Ishikawa (cell line): Measurements from ENCODE around the gene KCNJ15.

Experiments
- CEBPB ChIP-seq: IDR thresholded peaks from 2 replicates; pipeline ENCODE4 v1.6.1; 2012
- CREB1 ChIP-seq: IDR thresholded peaks from 2 replicates; pipeline ENCODE4 v1.6.1; 2012; ENCODE audit warnings: low read depth
- EGR1 ChIP-seq: IDR thresholded peaks from 2 replicates; pipeline ENCODE4 v1.6.1; 2012
- EP300 ChIP-seq: IDR thresholded peaks from 2 replicates; pipeline ENCODE4 v1.6.1; 2012; ENCODE audit warnings: borderline replicate concordance
- FOXM1 ChIP-seq: IDR thresholded peaks from 2 replicates; pipeline ENCODE4 v1.6.1; 2012; ENCODE audit warnings: low read depth, borderline replicate concordance
- NFIC ChIP-seq: IDR thresholded peaks from 2 replicates; pipeline ENCODE4 v1.6.1; 2012
- RAD21 ChIP-seq: IDR thresholded peaks from 2 replicates; pipeline ENCODE4 v1.6.1; 2012; ENCODE audit warnings: low read depth
- TAF1 ChIP-seq: IDR thresholded peaks from 2 replicates; pipeline ENCODE4 v1.6.1; 2012; ENCODE audit warnings: low read depth, mild to moderate bottlenecking
- TCF12 ChIP-seq: IDR thresholded peaks from 2 replicates; pipeline ENCODE4 v1.6.1; 2012; ENCODE audit warnings: low read depth
- TEAD4 ChIP-seq: IDR thresholded peaks from 2 replicates; pipeline ENCODE4 v1.6.1; 2012
- YY1 ChIP-seq: IDR thresholded peaks from 2 replicates; pipeline ENCODE4 v1.6.1; 2012; ENCODE audit warnings: low read depth
- ZBTB7A ChIP-seq: IDR thresholded peaks from 2 replicates; pipeline ENCODE4 v1.6.1; 2012; ENCODE audit warnings: low read depth
- TF ChIP-seq, protein P1 (sequence below): IDR thresholded peaks from 2 replicates; pipeline ENCODE4 v1.6.1; 2012
- TF ChIP-seq, protein P2 (sequence below): IDR thresholded peaks from 2 replicates; pipeline ENCODE4 v1.6.1; 2012; ENCODE audit warnings: low read depth, mild to moderate bottlenecking
- TF ChIP-seq, protein P3 (sequence below): IDR thresholded peaks from 2 replicates; pipeline ENCODE4 v1.6.1; 2012

Gene KCNJ15

DNA sequence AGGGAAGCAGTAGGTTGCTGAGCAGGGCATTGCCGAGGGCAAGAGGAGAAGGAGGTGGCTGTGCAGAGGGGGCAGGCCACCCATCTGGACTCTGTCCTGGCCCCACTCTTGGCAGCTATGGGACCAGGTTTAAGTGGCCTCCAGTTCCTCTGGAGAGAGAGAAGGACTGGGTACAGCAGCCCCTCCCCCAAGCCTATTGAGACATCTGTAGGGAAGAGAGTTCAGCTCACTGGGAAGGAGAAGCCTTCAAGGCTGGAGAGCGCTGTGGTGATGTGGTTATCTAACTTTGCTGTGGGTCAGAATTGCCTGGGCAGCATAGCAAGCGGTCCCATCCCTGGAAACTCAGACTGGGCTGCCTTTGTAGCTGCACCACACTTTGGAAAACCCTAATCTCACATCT, 93.9 kb downstream of the KCNJ15 start:
- TF ChIP-seq RAD21, result no peak
- TF ChIP-seq EP300, result no peak
- no peak for TF ChIP-seq CEBPB
- TF ChIP-seq, protein P1, sequence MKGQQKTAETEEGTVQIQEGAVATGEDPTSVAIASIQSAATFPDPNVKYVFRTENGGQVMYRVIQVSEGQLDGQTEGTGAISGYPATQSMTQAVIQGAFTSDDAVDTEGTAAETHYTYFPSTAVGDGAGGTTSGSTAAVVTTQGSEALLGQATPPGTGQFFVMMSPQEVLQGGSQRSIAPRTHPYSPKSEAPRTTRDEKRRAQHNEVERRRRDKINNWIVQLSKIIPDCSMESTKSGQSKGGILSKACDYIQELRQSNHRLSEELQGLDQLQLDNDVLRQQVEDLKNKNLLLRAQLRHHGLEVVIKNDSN, result no peak
- no peak for TF ChIP-seq FOXM1
- TF ChIP-seq ZBTB7A, result no peak
- TF ChIP-seq EGR1, result no peak
- TF ChIP-seq, protein P2, sequence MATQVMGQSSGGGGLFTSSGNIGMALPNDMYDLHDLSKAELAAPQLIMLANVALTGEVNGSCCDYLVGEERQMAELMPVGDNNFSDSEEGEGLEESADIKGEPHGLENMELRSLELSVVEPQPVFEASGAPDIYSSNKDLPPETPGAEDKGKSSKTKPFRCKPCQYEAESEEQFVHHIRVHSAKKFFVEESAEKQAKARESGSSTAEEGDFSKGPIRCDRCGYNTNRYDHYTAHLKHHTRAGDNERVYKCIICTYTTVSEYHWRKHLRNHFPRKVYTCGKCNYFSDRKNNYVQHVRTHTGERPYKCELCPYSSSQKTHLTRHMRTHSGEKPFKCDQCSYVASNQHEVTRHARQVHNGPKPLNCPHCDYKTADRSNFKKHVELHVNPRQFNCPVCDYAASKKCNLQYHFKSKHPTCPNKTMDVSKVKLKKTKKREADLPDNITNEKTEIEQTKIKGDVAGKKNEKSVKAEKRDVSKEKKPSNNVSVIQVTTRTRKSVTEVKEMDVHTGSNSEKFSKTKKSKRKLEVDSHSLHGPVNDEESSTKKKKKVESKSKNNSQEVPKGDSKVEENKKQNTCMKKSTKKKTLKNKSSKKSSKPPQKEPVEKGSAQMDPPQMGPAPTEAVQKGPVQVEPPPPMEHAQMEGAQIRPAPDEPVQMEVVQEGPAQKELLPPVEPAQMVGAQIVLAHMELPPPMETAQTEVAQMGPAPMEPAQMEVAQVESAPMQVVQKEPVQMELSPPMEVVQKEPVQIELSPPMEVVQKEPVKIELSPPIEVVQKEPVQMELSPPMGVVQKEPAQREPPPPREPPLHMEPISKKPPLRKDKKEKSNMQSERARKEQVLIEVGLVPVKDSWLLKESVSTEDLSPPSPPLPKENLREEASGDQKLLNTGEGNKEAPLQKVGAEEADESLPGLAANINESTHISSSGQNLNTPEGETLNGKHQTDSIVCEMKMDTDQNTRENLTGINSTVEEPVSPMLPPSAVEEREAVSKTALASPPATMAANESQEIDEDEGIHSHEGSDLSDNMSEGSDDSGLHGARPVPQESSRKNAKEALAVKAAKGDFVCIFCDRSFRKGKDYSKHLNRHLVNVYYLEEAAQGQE, result no peak
- TF ChIP-seq, protein P3, sequence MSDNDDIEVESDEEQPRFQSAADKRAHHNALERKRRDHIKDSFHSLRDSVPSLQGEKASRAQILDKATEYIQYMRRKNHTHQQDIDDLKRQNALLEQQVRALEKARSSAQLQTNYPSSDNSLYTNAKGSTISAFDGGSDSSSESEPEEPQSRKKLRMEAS, result no peak
- no peak for TF ChIP-seq TCF12
- no peak for TF ChIP-seq YY1
- no peak for TF ChIP-seq CREB1
- no peak for TF ChIP-seq TEAD4
- no peak for TF ChIP-seq NFIC
- TF ChIP-seq TAF1, result no peak

DNA sequence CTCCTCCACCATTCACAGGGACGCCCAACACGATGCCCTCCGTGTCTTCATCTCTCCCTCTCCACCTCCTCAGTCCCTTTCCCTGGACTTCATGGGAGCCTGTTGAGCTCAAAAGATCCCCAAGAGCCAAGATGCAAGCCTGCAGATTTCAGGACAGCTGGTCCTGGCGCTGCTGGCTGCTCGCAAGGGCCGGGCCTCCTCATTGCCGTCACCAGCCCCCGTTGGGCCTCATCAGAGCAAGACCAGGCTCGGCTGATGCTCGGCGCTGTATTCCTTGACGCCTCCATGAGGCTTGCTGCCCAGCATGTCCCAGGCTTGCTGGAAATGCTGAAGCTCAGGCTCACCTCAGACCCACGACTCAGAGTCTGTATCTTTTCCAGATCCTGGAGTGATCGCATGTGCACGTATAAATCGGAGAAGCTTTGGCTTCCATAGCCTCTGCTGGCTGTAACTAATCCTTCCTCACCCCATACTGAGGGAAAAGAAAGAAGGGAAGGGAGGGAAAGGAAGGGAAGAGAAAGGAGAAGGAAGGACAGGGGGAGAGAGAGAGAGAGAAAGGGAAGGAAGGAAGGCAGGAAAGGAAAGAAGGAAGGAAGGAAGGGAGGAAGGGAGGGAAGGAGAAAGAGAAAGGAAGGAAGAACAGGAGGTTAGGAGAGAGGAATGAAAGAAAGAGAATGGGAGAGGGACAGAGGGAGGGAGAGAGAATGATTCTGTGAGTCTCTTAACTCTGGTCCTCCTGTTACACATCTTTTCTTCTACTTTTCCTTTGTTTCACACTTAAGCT, 94.6 kb downstream of the KCNJ15 start:
- TF ChIP-seq FOXM1, result no peak
- TF ChIP-seq NFIC, result no peak
- no peak for TF ChIP-seq CEBPB
- no peak for TF ChIP-seq YY1
- TF ChIP-seq, protein P2, result no peak
- TF ChIP-seq, protein P3, result no peak
- TF ChIP-seq ZBTB7A, result no peak
- TF ChIP-seq, protein P1, result no peak
- no peak for TF ChIP-seq TAF1
- no peak for TF ChIP-seq EGR1

DNA sequence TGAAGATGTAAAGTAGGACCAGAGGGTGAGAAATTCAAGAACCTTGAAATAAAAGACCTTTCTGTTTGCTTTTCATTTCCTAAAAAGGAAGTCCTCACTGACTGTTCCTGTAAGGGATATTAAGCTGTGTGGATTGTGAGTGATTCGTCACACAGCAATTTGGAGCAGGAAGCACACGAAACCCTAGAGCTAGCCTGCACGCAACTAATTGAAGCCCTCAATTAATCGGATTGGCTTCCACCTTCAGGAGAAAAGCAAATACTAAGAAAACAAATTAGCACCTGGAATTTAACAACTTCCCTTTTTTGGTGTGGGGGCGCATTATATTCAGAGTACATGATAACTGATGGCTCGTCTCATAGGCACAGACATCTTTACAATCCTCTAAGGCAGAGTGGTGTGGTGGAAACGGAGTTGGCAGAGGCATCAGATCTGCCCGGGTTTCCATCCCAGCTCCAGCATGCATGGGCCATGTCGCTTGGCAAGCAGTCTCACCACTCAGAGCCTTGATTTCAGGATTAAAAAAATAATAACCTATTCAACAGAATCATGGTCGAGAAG, 95.2 kb downstream of the KCNJ15 start:
- TF ChIP-seq RAD21 (no peak), ZBTB7A (no peak), NFIC (no peak), TAF1 (no peak), EGR1 (no peak), TCF12 (no peak), FOXM1 (no peak), EP300 (no peak), CEBPB (no peak), TEAD4 (no peak), CREB1 (no peak), YY1 (no peak)
- TF ChIP-seq, protein P2, result no peak
- TF ChIP-seq, protein P3, result no peak
- TF ChIP-seq, protein P1, result no peak
